Thoracic aorta (tissue), 2 donors: ENCODE measurements around the gene DNM3. TPM values are rescaled to one million over a fixed set of nuclear protein-coding genes. Genes with fewer than 3 reads are reported as not detected.

Experiments used
- ATAC-seq: fragments of 150-250 bp; one replicate; pipeline ENCODE4 v1.8.0; 2017; ENCODE audit warnings: low read depth; ENCODE audit not compliant: insufficient number of reproducible peaks, low FRiP score
- DNase-seq: peaks from one replicate; pipeline ENCODE4 v3.0.0-alpha.2; 2020; ENCODE audit warnings: low spot score
- H3K27ac ChIP-seq, 2 donors: fragments of 200-600 bp; sonication (generic); 1 replicate in 1 of 2; 2 replicates in 1 of 2; pipeline ENCODE4 v1.5.1; 2016; ENCODE audit warnings: mild to moderate bottlenecking in 2 of 2, moderate library complexity in 2 of 2
- H3K27me3 ChIP-seq: fragments of 200-600 bp; sonication (generic); replicated peaks from 2 replicates; pipeline ENCODE4 v1.6.0; 2016; ENCODE audit warnings: mild to moderate bottlenecking; ENCODE audit not compliant: insufficient read depth
- H3K36me3 ChIP-seq: fragments of 200-600 bp; sonication (generic); one replicate; pipeline ENCODE4 v1.5.1; 2016
- H3K4me1 ChIP-seq, 2 donors: fragments of 200-600 bp; sonication (generic); 1 replicate in 1 of 2; 2 replicates in 1 of 2; pipeline versions ENCODE4 v1.5.1 to v1.6.0; 2016; ENCODE audit warnings: low read depth in 2 of 2, mild to moderate bottlenecking in 1 of 2; ENCODE audit not compliant: control insufficient read depth in 1 of 2
- H3K4me3 ChIP-seq: fragments of 200-600 bp; sonication (generic); 2 replicates; pipeline ENCODE4 v1.5.1; 2016; ENCODE audit warnings: mild to moderate bottlenecking
- H3K9me3 ChIP-seq: fragments of 200-600 bp; sonication (generic); 2 replicates; pipeline ENCODE4 v1.5.1; 2016
- CTCF ChIP-seq: fragments of 200-600 bp; sonication (generic); IDR thresholded peaks from one replicate; pipeline ENCODE4 v1.5.1; 2019; ENCODE audit warnings: antibody characterized with exemption
- total RNA-seq, 2 donors: library from RNA; depleted of rRNA; stranded (reverse); fragments of >200 nt; gene quantifications; one replicate each; pipeline versions ENCODE4 v1.1.0 to v1.2.3, GENCODE V29; 2016

Gene DNM3
- total RNA-seq, 2 donors from 2014 or later = 5.8 to 7.5 TPM

GRCh38 chr1:171943973-171944561 is 102.8 kb downstream of the DNM3 start:
- H3K4me1 ChIP-seq = no peaks in the 10 kb centered on the region
- ATAC-seq = no peak

GRCh38 chr1:171948511-171948910 is 107.2 kb downstream of the DNM3 start:
- Histone ChIP-seq H3K27ac (no peak overlapping the region), H3K36me3 (no peaks in the 10 kb centered on the region), H3K4me3 (no peak overlapping the region), H3K27me3 (no peaks in the 10 kb centered on the region), H3K9me3 (no peaks in the 10 kb centered on the region), H3K4me1 (no peaks in the 10 kb centered on the region)
- no peak for DNase-seq
- no peak for ATAC-seq
- no peak for TF ChIP-seq CTCF

More at GRCh38 chr1:171943973-171944561, 102.8 kb downstream of the DNM3 start:
- H3K9me3 ChIP-seq = no peaks in the 10 kb centered on the region
- no peaks in the 10 kb centered on the region for H3K36me3 ChIP-seq
- no peak overlapping the region for H3K27ac ChIP-seq
- no peak for TF ChIP-seq CTCF
- H3K4me3 ChIP-seq = no peak overlapping the region
- H3K27me3 ChIP-seq = no peaks in the 10 kb centered on the region
- no peak for DNase-seq

GRCh38 chr1:171949316-171949715 is 108.0 kb downstream of the DNM3 start:
- Histone ChIP-seq H3K4me1 (no peaks in the 10 kb centered on the region), H3K36me3 (no peaks in the 10 kb centered on the region), H3K4me3 (no peak overlapping the region), H3K27me3 (no peaks in the 10 kb centered on the region), H3K27ac (no peak overlapping the region), H3K9me3 (no peaks in the 10 kb centered on the region)
- no peak for DNase-seq
- no peak for TF ChIP-seq CTCF
- ATAC-seq = no peak

GRCh38 chr1:171953835-171954234 is 112.5 kb downstream of the DNM3 start:
- no peak overlapping the region for H3K4me3 ChIP-seq
- no peaks in the 10 kb centered on the region for H3K36me3 ChIP-seq
- no peaks in the 10 kb centered on the region for H3K4me1 ChIP-seq
- no peak for TF ChIP-seq CTCF
- no peak for ATAC-seq
- H3K27me3 ChIP-seq = no peaks in the 10 kb centered on the region
- no peak overlapping the region for H3K27ac ChIP-seq
- no peaks in the 10 kb centered on the region for H3K9me3 ChIP-seq
- DNase-seq = no peak

- no peak for DNase-seq
- no peak overlapping the region for H3K4me3 ChIP-seq
- H3K27ac ChIP-seq = no peak overlapping the region
- no peak for ATAC-seq
- no peaks in the 10 kb centered on the region for H3K27me3 ChIP-seq
- TF ChIP-seq CTCF = no peak
- H3K4me1 ChIP-seq = no peaks in the 10 kb centered on the region
- no peaks in the 10 kb centered on the region for H3K36me3 ChIP-seq
- H3K9me3 ChIP-seq = no peaks in the 10 kb centered on the region
Observed at GRCh38 chr1:171954361-171954760, 113.1 kb downstream of the DNM3 start.
